ENCODE measurements around the gene BNIP3. TPM values are rescaled to one million over a fixed set of nuclear protein-coding genes. Genes with fewer than 3 reads are reported as not detected.

The BNIP3 gene
- total and polyA plus RNA-seq, 2 of the 13 experiments (the other 11 are each of a cell fraction or from before 2014, with no cell fraction given) = 73.7 to 223 TPM

DNA sequence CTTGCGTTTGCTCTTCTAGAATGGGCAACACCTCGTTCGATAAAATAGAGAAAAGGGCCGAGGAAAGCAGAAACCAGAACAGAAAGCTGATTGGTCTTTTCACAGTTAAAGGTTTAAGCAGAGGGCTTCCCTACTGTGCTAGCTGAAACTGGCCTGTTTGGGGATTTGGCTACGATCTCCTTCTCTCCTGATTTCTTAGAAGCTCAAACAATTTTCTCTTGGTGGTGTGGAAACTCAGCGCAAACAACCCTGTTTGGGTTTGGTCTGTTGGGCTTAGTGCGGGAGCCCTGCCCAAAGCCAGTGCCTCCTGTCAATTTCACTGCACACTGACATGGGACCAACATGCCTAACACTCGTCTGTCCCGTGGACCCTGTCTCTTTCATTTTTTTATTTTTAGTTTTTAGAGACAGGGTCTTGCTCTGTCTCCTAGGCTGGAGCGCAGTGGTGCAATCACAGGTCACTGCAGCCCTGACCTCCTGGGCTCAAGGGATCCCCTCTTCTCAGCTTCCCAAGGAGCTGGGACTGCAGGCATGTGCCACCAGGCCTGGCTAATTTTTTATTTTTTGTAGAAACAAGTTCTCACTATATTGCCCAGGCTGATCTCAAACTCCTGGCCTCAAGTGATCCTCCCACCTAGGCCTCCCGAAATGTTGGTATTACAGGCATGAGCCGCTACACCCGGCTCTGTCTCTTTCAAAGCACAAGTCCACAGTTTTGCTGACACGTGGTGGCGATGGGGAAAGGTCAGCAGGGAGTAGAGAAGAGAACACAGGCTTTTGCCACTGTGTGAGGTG lies 16.5 kb upstream of the BNIP3 start (continued):
- peak; percentile 50; the same call in 1 of the 2 replicates for TF ChIP-seq FOXK1 (CRISPR knock-in tag; IDR thresholded peaks at IDR 0.05; ENCODE audit: borderline replicate concordance, low read depth)
- TF ChIP-seq, protein P1, sequence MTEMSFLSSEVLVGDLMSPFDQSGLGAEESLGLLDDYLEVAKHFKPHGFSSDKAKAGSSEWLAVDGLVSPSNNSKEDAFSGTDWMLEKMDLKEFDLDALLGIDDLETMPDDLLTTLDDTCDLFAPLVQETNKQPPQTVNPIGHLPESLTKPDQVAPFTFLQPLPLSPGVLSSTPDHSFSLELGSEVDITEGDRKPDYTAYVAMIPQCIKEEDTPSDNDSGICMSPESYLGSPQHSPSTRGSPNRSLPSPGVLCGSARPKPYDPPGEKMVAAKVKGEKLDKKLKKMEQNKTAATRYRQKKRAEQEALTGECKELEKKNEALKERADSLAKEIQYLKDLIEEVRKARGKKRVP (CRISPR knock-in tag; IDR thresholded peaks at IDR 0.05) = peak in 1 of 2 experiments; percentile 66; a peak in 2 of 4 replicates
- TF ChIP-seq HDAC2 (CRISPR knock-in tag; IDR thresholded peaks at IDR 0.05) = 0 out of 2 replicates have a peak, but pooled peaks have one; percentile 35
- TF ChIP-seq, protein P2, sequence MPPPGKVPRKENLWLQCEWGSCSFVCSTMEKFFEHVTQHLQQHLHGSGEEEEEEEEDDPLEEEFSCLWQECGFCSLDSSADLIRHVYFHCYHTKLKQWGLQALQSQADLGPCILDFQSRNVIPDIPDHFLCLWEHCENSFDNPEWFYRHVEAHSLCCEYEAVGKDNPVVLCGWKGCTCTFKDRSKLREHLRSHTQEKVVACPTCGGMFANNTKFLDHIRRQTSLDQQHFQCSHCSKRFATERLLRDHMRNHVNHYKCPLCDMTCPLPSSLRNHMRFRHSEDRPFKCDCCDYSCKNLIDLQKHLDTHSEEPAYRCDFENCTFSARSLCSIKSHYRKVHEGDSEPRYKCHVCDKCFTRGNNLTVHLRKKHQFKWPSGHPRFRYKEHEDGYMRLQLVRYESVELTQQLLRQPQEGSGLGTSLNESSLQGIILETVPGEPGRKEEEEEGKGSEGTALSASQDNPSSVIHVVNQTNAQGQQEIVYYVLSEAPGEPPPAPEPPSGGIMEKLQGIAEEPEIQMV (CRISPR knock-in tag; IDR thresholded peaks at IDR 0.05; ENCODE audit: low read depth) = no peak
- TF ChIP-seq MYC (CRISPR knock-in tag; IDR thresholded peaks at IDR 0.05; ENCODE audit: borderline replicate concordance) = peak; percentile 78
- no peak for TF ChIP-seq ZNF660 (CRISPR knock-in tag; IDR thresholded peaks at IDR 0.05; ENCODE audit: borderline replicate concordance, low read depth)
- 0 out of 2 replicates have a peak, but pooled peaks have one; percentile 23 for TF ChIP-seq GZF1 (CRISPR knock-in tag; IDR thresholded peaks at IDR 0.05)
- TF ChIP-seq, protein P3, sequence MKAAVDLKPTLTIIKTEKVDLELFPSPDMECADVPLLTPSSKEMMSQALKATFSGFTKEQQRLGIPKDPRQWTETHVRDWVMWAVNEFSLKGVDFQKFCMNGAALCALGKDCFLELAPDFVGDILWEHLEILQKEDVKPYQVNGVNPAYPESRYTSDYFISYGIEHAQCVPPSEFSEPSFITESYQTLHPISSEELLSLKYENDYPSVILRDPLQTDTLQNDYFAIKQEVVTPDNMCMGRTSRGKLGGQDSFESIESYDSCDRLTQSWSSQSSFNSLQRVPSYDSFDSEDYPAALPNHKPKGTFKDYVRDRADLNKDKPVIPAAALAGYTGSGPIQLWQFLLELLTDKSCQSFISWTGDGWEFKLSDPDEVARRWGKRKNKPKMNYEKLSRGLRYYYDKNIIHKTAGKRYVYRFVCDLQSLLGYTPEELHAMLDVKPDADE (CRISPR knock-in tag; IDR thresholded peaks at IDR 0.05) = 0 out of 2 replicates have a peak, but pooled peaks have one; percentile 32
- TF ChIP-seq, protein P4, sequence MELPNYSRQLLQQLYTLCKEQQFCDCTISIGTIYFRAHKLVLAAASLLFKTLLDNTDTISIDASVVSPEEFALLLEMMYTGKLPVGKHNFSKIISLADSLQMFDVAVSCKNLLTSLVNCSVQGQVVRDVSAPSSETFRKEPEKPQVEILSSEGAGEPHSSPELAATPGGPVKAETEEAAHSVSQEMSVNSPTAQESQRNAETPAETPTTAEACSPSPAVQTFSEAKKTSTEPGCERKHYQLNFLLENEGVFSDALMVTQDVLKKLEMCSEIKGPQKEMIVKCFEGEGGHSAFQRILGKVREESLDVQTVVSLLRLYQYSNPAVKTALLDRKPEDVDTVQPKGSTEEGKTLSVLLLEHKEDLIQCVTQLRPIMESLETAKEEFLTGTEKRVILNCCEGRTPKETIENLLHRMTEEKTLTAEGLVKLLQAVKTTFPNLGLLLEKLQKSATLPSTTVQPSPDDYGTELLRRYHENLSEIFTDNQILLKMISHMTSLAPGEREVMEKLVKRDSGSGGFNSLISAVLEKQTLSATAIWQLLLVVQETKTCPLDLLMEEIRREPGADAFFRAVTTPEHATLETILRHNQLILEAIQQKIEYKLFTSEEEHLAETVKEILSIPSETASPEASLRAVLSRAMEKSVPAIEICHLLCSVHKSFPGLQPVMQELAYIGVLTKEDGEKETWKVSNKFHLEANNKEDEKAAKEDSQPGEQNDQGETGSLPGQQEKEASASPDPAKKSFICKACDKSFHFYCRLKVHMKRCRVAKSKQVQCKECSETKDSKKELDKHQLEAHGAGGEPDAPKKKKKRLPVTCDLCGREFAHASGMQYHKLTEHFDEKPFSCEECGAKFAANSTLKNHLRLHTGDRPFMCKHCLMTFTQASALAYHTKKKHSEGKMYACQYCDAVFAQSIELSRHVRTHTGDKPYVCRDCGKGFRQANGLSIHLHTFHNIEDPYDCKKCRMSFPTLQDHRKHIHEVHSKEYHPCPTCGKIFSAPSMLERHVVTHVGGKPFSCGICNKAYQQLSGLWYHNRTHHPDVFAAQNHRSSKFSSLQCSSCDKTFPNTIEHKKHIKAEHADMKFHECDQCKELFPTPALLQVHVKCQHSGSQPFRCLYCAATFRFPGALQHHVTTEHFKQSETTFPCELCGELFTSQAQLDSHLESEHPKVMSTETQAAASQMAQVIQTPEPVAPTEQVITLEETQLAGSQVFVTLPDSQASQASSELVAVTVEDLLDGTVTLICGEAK (IDR thresholded peaks at IDR 0.05) = no peak
- TF ChIP-seq, protein P4 (CRISPR knock-in tag; IDR thresholded peaks at IDR 0.05) = peak; percentile 40; the same call in 1 of the 2 replicates
- TF ChIP-seq ZSCAN22 (CRISPR knock-in tag; IDR thresholded peaks at IDR 0.05) = 0 out of 2 replicates have a peak, but pooled peaks have one; percentile 7
- TF ChIP-seq ZNF790 (CRISPR knock-in tag; IDR thresholded peaks at IDR 0.05; ENCODE audit: borderline replicate concordance) = 0 out of 2 replicates have a peak, but pooled peaks have one; percentile 20
- 0 out of 2 replicates have a peak, but pooled peaks have one; percentile 23 for TF ChIP-seq PITX1 (CRISPR knock-in tag; IDR thresholded peaks at IDR 0.05)
- no peak for TF ChIP-seq AGO2 (optimal IDR thresholded peaks at IDR 0.05; ENCODE audit: low read depth, low read length)
- TF ChIP-seq ZFP36L1 (CRISPR knock-in tag; IDR thresholded peaks at IDR 0.05) = peak; percentile 60; the same call in 1 of the 2 replicates

All from HepG2 (cell line).